ENCODE results near the gene DAAM2. TPM values are rescaled to one million over a fixed set of nuclear protein-coding genes. Genes with fewer than 3 reads are reported as not detected.

The DAAM2 gene
- polyA plus RNA-seq, 3 donors = not detected

- Mint-ChIP-seq H3K9me3 (peaks cover 0 to 1% (median 0%) of the 10 kb centered on the region in 7 donors), H3K36me3 (no peaks in the 10 kb centered on the region), H3K4me1 (no peaks in the 10 kb centered on the region), H3K27ac (no peak overlapping the region), H3K4me3 (no peak overlapping the region), H3K27me3 (ENCODE audit: low read depth in 3 of 3) (peaks cover 0 to 10% (median 7%) of the 10 kb centered on the region in 3 donors)
- H3K9me3 ChIP-seq (replicated peaks in 1 of 2; ENCODE audit: control insufficient read depth in 1 of 2, insufficient read depth in 1 of 2, low read length in 2 of 2) = no peaks in the 10 kb centered on the region
- no peak for TF ChIP-seq CTCF (IDR thresholded peaks at IDR 0.05)
- intact Hi-C loops (cut with micrococcal nuclease) = no loop called here
- no peak overlapping the region for H3K4me2 ChIP-seq (replicated peaks; ENCODE audit: extremely low read depth, low read length, poor library complexity, severe bottlenecking)
- no peaks in the 10 kb centered on the region for H3K36me3 ChIP-seq (replicated peaks in 1 of 2; ENCODE audit: control insufficient read depth in 1 of 2, insufficient read depth in 2 of 2, low read length in 2 of 2)
- no peaks in the 10 kb centered on the region for H3K4me1 ChIP-seq (ENCODE audit: control insufficient read depth in 1 of 2, insufficient read depth in 2 of 2, low read length in 2 of 2)
- no peaks in the 10 kb centered on the region for H3K79me2 ChIP-seq (ENCODE audit: insufficient read depth, low read length)
- H3K9ac ChIP-seq (ENCODE audit: insufficient read depth, low read length, poor library complexity, severe bottlenecking) = no peak overlapping the region
- no peaks in the 10 kb centered on the region for H3K27me3 ChIP-seq (ENCODE audit: control insufficient read depth in 2 of 2, insufficient read depth in 2 of 2, low read length in 2 of 2)
- H4K20me1 ChIP-seq (ENCODE audit: insufficient read depth, low read length) = no peaks in the 10 kb centered on the region
- no peak for DNase-seq
- no peak overlapping the region for H3K4me3 ChIP-seq (replicated peaks in 1 of 3; ENCODE audit: low read depth in 2 of 3, low read length in 3 of 3)
- WGBS (ENCODE audit: insufficient coverage) = 0% methylated on average over 3 of the region's 6 CpGs
- no peak overlapping the region for H2AFZ ChIP-seq (ENCODE audit: insufficient read depth, low read depth, low read length, poor library complexity, severe bottlenecking)
- H3K27ac ChIP-seq (ENCODE audit: low read depth in 1 of 2, low read length in 2 of 2) = no peak overlapping the region
Measured at GRCh38 chr6:39840781-39841180, 48.6 kb downstream of the DAAM2 start.

GRCh38 chr6:39841291-39841690 lies 49.1 kb downstream of the DAAM2 start:
- no peaks in the 10 kb centered on the region for H3K9me3 ChIP-seq (replicated peaks in 1 of 2; ENCODE audit: control insufficient read depth in 1 of 2, insufficient read depth in 1 of 2, low read length in 2 of 2)
- WGBS (ENCODE audit: insufficient coverage) = 29% methylated on average over 1 of the region's 3 CpGs
- H3K27ac ChIP-seq (ENCODE audit: low read depth in 1 of 2, low read length in 2 of 2) = no peak overlapping the region
- TF ChIP-seq CTCF (IDR thresholded peaks at IDR 0.05) = no peak
- no peak overlapping the region for H3K27ac Mint-ChIP-seq
- no peaks in the 10 kb centered on the region for H3K79me2 ChIP-seq (ENCODE audit: insufficient read depth, low read length)
- no peaks in the 10 kb centered on the region for H3K4me1 ChIP-seq (ENCODE audit: control insufficient read depth in 1 of 2, insufficient read depth in 2 of 2, low read length in 2 of 2)
- intact Hi-C loops (cut with micrococcal nuclease) = no loop called here
- no peaks in the 10 kb centered on the region for H3K4me1 Mint-ChIP-seq
- H3K27me3 ChIP-seq (ENCODE audit: control insufficient read depth in 2 of 2, insufficient read depth in 2 of 2, low read length in 2 of 2) = no peaks in the 10 kb centered on the region
- H2AFZ ChIP-seq (ENCODE audit: insufficient read depth, low read depth, low read length, poor library complexity, severe bottlenecking) = no peak overlapping the region
- no peak for DNase-seq
- H3K4me2 ChIP-seq (replicated peaks; ENCODE audit: extremely low read depth, low read length, poor library complexity, severe bottlenecking) = no peak overlapping the region
- no peak overlapping the region for H3K9ac ChIP-seq (ENCODE audit: insufficient read depth, low read length, poor library complexity, severe bottlenecking)
- H3K36me3 Mint-ChIP-seq = no peaks in the 10 kb centered on the region
- no peaks in the 10 kb centered on the region for H4K20me1 ChIP-seq (ENCODE audit: insufficient read depth, low read length)
- H3K4me3 Mint-ChIP-seq = no peak overlapping the region
- peaks cover 0 to 10% (median 4%) of the 10 kb centered on the region in 3 donors for H3K27me3 Mint-ChIP-seq (ENCODE audit: low read depth in 3 of 3)
- H3K9me3 Mint-ChIP-seq = peaks cover 0 to 1% (median 0%) of the 10 kb centered on the region in 7 donors
- no peaks in the 10 kb centered on the region for H3K36me3 ChIP-seq (replicated peaks in 1 of 2; ENCODE audit: control insufficient read depth in 1 of 2, insufficient read depth in 2 of 2, low read length in 2 of 2)
- no peak overlapping the region for H3K4me3 ChIP-seq (replicated peaks in 1 of 3; ENCODE audit: low read depth in 2 of 3, low read length in 3 of 3)

Measured in CD14-positive monocyte (primary cell).